Vagina (tissue), 2 donors: ENCODE measurements around the gene ASCC3.

Experiments used
- POLR2A ChIP-seq, 2 donors: fragments of 450-650 bp; IDR thresholded peaks; one replicate each; pipeline ENCODE4 v1.6.1; 2017; ENCODE audit warnings: antibody characterized with exemption in 2 of 2, mild to moderate bottlenecking in 2 of 2, moderate library complexity in 2 of 2
- POLR2AphosphoS5 ChIP-seq, 2 donors: sonication (generic); formaldehyde crosslinking; IDR thresholded peaks; one replicate each; pipeline ENCODE4 v1.9.0; 2017; ENCODE audit warnings: antibody characterized with exemption in 2 of 2, mild to moderate bottlenecking in 2 of 2, low read depth in 1 of 2; ENCODE audit not compliant: insufficient read depth in 1 of 2

DNA sequence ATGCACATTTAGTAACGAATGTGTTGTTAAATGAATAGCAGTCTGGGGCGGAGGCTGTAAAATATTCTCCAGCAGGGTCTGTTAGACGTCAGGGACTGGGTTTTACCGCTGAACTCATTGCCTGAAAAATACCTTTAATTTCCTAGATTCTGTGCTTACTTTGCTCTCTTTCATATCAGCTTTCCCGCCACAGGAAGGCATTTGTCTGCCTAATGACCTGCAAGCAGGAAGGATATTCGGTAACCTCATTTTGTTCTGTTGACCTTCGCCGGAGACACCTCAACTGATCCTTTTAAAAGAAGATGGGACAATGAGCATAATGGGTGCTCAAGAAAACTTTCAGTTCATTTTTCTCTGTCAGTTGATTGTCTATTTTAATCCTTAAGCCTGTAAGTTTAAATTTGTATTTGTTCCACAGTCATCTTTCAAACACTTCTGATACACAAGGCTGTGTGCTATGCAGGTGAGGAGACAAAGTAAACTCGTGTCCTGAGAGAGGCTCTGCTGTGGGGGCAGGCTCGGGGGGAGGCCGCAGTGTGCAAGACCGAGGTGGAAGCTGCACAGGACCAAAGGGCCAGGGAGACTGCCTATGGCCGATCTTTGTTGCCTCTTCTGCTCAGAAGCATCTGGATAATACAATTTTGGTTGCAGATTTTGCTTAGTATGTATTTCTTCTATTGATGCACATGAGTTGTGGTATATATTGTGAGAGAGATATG, 389.0 kb downstream of the ASCC3 start:
- no peak for TF ChIP-seq POLR2A (IDR thresholded peaks at IDR 0.05)
- no peak for TF ChIP-seq POLR2AphosphoS5 (IDR thresholded peaks at IDR 0.05; ENCODE audit: insufficient read depth in 1 of 2, low read depth in 1 of 2)
